ENCODE data around the gene MED13L.

Gene MED13L

DNA sequence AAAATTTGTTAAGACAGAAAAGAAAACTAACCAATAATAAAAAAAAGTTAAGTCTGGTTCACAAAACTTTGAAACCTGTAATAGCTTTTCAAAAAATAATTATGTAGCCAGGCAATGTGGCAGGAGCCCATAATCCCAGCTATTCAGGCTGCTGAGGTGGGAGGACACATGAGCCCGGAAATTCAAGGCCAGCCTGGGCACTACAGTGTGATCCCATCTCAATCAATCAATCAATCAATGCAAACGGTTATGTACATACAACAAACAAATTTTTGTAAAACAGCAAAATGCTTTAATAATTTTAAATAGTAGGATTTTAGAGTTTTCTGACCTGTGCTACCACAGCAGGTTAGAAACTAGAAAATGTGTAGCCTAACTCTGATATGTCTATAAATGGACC lies 152.4 kb downstream of the MED13L start:
- DNase-seq: no peak

DNA sequence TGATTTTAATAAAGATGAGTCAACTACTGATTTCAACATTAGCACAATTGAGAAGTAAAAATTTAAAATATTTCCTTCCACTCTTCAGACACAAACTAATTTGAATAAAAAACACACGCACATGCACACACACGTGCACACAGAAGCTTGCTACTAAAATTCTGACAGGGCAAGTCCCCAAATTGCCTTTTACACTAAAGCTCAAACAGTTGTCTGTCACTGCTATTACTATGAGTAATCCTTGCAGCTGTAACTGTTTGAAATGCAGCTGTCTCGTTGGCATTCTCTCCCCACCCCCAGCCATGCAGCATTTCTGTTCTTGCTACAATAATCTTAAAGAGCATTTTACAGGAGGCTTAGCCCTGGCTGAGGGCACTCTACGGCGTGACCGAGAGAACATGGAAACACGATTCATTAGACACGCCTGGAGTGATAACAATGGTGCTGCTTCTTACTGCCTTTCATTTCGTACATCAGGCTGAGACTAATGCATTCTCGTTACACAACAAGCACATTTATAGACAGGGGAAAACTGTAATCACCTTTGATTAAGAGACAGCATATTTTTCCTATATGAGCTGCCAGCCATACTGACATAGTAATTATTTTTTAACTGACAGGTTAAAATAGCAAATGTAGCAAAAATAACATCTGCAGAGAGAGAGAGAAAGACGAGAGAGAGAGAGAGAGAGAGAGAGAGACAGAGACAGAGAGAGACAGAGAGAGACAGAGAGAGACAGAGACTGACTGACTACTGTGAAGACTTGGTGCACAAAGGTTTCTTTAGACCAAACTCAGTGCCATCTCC lies 153.8 kb downstream of the MED13L start:
- DNase-seq: peak in 9 of 14 donors; percentile 6 to 55 (median 35)

DNA sequence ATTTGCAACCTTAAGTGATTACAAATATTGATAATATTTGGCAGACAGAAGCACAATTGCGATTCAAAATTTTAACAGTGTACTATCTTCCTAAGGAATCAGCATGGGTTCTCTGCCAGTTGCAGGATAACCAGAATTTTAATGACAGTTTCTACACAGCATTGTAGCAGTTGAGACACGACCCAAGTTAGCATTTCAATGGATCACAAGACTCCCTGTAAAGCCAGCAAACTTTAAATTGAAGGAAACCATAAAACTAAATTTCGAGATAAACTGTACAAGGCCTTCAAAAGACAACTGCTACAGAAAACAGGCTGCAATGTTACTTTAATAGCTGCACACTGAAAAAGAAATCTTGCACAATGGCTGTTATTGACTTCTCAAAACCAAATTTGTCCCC lies 154.9 kb downstream of the MED13L start:
- no peak for DNase-seq

DNA sequence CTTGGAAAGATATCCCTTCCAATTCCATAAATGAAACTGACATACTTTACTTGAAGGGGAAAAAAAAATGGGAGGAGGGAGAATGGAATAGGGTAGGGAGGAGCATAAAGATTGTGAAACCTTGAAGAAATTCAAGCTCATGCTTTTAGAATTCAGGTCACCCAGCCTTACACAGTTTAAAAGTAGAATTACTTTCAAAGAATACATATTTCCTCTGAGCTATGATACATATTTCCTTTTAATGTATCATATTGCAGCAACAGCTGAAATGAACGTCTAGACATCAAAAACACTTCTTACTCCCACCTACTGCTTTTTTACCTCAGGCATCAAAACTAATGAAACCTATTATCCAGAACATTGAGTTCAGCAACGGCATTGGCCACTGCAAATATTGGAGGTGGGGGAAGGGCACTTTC lies 156.0 kb downstream of the MED13L start:
- peak in 1 of 14 donors; percentile 10 for DNase-seq

DNA sequence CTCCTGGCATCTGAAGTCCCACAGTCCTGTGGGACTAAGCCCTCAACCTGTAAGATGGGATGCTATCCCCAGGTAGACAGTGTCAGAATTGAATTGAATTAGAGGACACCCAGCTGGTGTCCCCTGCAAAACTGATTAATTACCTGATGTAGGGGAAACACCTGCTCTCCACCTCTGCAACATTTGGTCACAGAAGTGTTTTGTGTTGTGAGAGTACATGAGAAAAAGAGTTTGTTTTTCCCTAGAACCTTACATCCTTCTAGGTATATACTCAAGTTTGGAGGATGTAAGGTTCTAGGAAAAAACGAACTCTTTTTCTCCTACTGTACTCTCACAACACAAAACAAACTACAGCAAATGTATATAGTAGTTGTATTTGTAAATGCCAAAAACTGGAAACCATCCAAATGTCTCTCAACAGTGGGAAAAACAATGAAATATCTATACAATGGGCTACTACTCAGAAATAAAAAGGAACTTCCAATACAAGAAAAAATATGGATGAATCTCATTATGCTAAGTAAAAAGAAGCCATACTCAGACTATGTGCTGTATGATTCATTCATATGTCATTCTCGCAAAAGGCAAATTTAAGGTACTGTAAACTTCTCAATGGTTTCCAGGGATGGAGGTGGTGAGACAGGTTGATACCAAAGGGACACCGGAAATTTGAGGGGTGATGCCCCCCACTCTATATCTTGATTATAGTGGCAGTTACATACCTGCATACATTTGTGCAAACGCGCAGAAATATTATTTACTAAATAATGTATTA lies 160.7 kb downstream of the MED13L start:
- DNase-seq: no peak

DNA sequence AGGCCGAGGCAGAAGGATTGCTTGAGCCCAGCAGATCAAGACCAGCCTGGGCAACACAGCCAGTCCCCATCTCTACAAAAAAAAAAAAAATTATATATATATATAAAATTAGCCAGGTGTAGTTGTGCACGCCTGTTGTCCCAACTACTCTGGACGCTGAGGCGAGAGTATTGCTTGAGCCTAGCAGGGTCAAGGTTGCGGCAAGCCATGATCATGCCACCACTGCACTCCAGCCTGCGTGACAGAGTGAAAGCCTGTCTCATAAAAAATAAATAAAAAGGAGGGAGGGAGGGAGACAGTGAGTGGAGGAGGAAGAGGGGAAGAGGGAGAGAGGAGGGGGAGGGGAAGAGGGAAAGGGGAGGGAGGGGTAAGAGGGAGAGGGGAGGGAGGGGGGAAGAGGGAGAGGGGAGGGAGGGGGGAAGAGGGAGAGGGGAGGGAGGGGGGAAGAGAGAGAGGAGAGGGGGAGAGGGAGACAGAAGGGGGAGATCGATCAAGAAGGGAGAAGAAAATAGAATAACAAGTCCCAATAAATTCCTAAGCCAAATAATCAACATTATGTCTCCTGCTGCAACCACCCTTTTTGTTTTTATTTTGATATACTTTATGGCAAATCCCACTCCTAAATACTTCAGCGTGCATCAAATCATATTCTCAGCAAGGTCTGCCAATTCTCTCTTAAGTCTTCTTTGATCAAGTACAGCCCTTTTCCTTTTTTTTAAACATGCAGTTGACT lies 163.9 kb downstream of the MED13L start:
- DNase-seq: no peak

DNA sequence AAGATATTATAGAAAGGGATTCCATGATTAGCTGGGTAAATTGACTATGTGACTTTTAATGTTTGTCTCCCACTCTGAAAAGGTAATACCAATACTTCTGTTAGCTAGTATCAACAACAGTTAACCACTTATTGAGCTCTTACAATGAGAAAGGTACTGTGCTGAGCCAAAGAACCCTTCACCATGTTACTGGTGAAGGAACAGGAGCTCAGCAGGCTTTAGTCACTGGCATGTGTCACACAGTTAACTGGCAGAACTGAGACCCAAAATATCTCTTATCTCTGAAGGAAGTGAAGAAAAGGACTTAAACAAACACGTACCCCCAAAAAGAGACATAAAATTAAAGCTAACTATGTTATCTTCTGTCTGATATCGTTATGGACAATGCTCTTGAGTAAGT lies 170.6 kb downstream of the MED13L start:
- DNase-seq: no peak

DNA sequence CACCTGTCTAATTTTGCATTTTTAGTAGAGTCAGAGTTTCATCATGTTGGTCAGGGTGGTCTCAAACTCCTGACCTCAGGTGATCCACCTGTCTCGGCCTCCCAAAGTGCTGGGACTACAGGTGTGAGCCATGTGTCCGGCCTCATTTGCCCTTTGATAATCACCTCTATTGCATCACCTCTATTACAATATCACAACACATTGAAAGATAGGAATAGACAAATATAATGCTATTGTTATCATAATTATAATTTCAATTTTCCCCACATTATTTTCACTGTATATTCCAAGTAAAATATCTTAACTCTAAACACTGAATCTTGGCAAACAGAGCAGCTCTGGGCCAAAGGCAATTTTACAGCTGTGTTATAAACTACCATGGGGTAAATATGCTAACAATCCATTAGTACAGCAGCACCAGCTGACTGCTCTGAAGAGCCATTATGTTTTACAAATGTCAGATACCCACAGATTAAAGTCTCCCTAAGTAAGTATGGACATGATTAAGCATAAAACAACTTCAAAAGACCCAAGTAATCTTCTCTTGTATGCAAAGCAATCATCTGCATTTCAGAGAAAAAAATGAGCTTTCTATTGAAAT lies 173.2 kb downstream of the MED13L start:
- DNase-seq: no peak

DNA sequence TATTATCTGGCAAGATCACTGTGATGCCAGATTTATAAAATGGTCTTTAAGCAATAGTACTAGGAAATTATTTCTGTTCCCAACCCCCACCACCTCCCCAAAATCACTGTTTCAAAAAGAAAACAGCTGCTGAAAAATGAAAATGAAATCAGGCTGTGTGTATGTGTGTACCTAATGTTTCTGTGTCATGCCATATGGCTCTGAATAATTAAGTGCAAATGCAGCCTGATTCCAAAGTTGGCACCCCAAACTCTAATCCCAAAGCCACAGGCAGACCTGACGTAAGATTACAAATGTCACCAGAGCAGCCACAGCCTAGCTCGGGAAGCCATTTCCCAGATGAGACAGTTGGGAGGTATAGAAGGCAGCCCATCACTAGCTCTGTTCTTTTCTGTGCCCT lies 175.5 kb downstream of the MED13L start:
- peak in 1 of 14 donors; percentile 83 for DNase-seq

DNA sequence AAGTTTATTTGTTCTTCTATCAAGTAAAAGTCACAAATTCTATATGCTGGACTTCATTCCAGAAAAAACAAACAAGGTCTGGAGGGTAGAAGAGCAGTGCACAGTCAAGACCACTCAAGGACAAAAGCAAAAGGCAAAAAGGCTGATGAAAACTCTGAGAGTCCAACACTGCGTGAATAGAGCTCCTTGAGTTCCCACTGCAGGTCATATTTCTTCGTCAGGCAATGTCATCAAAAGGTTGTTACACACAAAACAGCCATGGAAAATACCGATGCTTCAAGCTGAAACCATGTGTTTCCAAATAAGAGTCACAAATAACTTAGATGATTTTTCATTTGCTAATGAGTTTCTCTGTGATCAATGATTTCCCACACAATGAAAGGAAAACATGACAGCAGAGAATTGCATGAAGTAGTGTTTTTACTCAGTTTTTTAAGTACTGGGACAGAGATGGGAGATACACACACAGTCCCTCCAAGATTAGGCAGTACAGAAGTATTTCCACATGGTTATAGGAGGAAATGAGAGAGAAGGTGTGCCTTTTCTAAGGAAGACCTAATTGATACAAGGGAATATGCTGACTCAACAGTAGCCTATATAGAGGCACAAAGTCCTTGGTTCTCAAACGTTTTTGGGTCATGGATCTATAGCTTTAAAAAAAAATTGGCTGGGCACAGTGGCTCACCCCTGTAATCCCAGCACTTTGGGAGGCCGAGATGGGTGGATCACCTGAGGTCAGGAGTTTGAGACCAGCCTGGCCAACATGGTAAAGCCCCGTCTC lies 177.7 kb downstream of the MED13L start:
- DNase-seq: no peak

DNA sequence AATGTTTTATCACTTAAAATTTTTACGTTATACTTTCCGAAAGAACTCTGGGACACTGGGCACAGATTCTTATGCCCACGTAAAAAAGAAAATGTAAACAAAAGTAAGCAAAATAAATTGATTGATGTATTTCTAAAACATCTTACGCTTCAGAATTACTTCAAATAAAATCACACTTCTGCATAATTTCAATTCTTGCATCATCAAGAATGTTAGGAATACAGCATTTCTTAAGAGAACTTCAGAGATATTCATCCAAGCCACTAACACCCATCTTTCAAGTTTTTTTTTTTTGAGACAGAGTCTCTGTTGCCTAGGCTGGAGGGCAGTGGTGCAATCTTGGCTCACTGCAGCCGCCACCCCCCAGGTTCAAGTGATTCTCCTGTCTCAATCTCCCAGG lies 180.6 kb downstream of the MED13L start:
- DNase-seq: no peak

DNA sequence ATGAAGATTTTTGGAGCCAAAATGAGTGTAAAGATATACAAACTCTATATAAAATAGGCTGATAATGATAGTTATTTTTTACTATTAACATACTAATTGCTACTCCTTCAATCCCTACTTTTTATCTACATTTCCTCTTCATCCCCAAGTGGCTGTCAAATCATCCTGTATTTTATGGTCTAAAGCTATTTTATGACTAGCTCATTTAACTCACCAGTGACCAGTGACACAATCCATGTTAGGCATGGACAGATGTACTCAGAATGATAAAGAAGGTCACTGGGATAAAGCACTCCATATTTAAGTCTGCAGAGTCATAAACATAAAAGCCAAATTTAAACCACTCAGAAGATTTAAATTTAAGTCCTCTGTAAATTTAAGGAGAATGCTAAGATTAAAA lies 183.0 kb downstream of the MED13L start:
- no peak for DNase-seq

DNA sequence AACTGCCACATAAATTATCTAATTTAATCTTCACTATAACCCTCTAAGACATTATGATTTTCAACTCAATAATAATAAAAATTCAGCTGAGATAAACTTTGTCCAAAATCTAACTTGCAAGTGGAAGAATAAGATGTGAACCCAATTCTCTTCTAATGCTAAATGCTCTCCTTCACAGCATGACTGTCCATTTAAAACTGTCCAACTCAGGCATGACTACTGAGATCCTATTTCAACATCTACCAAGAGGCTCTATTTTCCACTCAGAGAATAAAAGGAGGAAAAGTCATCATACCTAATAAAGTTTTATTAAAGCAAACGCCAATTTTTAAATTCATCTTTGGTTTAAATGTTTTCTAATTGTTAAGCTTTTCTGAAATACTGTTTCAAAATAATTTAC lies 183.6 kb downstream of the MED13L start:
- DNase-seq: peak in 1 of 14 donors; percentile 6

DNA sequence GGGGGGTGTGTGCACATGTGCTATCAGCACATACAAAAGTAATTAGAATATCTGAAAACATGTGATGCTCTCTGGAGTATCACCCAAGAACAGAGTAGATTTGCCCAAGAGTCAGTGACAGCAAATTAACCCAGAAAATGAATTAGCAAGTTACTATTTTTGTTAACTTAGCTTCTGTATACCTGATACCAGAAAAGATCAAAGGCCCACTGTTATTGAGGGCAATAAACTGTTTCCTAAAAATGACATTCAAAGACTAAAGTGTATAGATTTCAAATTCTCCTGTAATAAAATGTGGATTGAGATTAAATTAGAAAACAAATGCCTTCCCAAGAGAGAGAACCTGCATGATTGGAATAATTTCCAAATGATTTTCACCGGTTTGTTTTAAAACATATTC lies 184.7 kb downstream of the MED13L start:
- DNase-seq: no peak

DNA sequence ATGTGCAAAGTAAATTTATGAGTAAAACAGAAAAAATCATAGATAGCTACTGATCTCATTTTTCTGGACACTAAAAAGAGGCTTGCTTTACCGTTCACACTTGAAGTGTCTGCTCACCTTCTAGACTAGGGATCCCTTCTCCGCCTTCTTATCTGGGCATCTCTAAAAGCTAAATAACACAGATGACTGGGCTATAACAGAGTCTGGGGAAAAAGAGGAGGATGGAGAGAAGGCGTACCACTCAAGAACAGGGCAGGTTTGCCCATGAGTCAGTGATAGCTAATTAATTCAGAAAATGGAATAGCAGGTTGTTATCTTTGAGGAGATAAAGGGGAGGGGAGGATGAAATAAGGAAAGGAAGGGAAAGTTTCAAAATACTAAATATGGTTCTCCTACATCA lies 185.3 kb downstream of the MED13L start:
- no peak for DNase-seq

DNA sequence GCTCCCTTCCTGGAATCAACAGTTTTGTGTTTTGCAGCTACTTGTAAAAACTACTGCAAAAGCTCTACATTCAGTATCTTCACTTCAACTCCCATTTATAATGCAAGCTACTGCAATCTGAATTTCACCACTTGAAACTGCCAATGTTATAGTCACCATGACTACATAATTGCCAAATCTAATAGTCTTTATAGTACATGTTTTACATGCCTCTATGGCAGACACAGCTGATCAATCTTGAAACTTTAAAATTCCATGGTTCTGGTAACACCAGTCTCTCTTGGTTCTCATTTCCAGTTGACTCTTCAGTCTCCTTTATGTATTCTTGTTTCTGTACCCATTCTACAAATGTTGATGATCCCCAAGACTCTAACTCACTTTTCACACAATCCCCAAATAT lies 185.9 kb downstream of the MED13L start:
- DNase-seq: no peak

DNA sequence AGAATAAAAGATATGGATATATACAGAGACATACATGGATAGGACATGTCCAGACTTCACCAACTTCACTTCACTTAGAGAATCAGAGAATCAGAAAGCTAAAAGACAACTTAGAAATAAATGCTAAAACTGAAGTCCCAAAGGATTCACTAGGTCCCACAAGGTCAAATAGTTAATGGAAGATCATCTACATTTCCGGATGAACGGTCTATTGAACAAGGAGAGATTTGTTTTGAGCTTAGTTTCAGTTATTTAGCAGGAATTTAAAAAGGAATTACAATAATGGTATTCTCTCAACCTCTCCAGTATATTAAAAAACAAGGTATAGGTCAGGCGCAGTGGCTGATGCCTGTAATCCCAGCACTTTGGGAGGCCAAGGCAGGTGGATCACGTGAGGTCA lies 187.0 kb downstream of the MED13L start:
- DNase-seq: no peak

DNA sequence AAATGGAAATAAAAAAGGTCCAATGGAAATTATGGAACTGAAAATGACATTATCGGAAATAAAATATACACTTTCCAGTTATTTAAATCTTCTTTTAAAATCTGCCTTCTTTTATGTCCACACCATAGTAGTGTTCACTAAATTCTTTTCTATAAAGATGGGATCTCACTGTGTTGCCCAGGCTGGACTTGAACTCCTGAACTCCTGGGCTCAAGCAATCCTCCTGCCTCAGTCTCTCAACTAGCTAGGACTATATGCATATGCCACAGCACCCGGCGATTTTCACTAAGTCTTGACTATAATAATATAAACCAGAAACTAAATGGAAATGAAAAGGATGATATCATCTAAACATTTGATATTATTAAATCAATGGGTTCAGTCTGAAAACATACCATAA lies 188.4 kb downstream of the MED13L start:
- DNase-seq: no peak

DNA sequence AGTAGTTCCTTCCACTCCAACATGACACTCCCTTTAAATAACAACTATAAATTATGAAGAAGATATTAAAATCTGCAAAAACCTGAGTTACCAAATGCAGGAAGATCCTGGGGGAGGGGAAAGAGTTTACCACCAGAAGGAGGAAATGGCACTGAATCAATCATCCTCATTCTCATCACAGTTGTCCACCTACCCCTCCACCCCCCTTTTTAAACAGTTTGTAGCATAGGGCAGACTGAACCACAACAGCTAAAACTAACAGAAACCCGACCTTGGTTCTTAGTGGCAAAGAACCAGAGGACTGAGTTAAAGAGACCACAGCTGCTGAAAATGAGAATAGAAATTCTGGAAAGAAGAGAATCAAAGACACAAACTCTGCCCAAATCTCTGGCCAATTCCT lies 189.5 kb downstream of the MED13L start:
- no peak for DNase-seq

DNA sequence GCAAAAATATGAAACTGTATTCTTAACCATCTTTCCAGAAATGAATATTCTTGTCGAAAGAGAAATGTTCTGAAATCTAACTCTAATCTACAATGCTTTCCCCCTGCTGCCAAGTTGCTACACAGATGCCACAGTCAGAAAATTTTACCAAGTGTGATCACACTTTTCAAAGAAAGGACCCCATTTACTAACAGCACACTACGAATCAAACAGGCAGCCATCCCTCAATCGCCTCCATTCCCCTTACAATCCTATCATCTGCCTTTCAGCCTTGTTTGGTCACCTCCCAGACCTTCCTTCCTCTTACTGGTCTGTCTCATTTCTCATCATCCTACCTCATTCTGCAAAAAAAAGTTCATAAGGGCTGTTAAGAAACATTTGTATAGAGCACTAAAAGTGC lies 190.1 kb downstream of the MED13L start:
- DNase-seq: no peak

DNA sequence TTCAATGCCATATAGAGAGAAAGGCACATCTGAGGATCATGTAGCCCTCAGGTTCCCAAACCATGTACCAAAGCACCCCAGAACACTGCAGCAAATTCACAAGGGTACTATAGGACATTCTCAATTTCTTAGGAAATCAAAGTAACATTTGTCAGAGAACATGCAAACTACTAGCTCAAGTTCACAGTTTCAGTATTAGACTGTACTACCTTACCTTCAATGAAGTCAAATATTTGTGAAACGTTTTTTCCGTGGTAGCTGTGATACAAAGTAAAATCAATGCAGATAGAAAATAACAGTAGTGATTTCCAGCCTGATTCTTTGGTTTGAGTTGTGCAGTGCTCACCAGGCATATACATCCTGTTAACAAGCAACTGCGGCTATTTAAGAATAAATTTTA lies 197.1 kb downstream of the MED13L start:
- DNase-seq: no peak

DNA sequence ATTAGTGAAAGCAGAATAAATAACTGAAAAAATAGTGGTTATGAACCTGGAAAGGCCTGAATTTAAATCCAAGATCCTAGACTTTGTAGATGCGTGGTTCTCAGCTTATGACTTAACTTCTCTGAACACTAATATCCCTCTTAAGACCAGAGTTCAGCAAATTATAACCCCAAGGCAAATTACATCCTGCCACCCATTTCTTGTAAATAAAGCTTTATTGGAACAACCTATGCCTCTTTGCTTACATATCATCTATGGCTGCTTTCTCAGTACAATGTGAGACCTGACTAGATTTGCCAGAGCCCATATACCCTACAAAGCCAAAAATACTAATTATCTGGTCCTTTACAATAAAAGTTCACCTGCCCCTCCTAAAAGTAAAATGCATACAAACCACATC lies 199.1 kb downstream of the MED13L start:
- DNase-seq: no peak
